ENCODE data around the gene ANG. TPM values are rescaled to one million over a fixed set of nuclear protein-coding genes. Genes with fewer than 3 reads are reported as not detected.

Gene ANG
- total RNA-seq, 3 donors from 2014 or later, result 25.0 to 50.1 (median 41.0) TPM

DNA sequence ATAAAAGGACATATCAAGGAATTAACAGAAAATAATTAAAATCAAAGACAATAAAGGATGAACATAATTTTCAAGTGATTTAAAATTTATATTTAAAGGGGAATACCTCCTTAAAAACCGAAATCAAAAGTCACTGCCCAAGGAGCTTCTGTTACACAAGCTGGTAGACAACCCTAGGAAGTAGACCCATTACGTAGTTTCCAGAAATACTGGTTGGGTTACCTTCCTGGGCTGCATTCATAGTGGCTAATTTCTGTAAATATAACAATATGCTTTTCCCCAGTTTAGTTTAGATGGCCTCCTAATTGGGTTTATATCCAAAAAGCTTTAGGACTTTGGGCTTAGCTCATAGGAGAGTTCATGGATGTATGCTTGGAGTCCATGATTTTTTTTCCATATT, 55.0 kb downstream of the ANG start:
- Histone ChIP-seq H3K4me3 (no peak overlapping the region), H3K36me3 (ENCODE audit: low read depth) (no peaks in the 10 kb centered on the region), H3K9me3 (no peaks in the 10 kb centered on the region), H3K4me1 (ENCODE audit: low read depth) (no peaks in the 10 kb centered on the region)
- DNase-seq, result no peak
- ATAC-seq, result no peak
- TF ChIP-seq, protein P1, sequence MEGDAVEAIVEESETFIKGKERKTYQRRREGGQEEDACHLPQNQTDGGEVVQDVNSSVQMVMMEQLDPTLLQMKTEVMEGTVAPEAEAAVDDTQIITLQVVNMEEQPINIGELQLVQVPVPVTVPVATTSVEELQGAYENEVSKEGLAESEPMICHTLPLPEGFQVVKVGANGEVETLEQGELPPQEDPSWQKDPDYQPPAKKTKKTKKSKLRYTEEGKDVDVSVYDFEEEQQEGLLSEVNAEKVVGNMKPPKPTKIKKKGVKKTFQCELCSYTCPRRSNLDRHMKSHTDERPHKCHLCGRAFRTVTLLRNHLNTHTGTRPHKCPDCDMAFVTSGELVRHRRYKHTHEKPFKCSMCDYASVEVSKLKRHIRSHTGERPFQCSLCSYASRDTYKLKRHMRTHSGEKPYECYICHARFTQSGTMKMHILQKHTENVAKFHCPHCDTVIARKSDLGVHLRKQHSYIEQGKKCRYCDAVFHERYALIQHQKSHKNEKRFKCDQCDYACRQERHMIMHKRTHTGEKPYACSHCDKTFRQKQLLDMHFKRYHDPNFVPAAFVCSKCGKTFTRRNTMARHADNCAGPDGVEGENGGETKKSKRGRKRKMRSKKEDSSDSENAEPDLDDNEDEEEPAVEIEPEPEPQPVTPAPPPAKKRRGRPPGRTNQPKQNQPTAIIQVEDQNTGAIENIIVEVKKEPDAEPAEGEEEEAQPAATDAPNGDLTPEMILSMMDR (IDR thresholded peaks at IDR 0.05), result no peak
- intact Hi-C loops (cut with DNase I, micrococcal nuclease), result no loop called here

Other genes with a start within 250 kb of the ANG start
- gene OSGEP, start 234.0 kb upstream of the ANG start, total RNA-seq, result 10 to 100 TPM; 32.7 to 52.0 (median 35.9) TPM
- 100 to 1,000 TPM in 1 of 3 donors, 10 to 100 TPM in 2; 83.9 to 115 (median 93.8) TPM for gene APEX1, start 233.5 kb upstream of the ANG start, total RNA-seq
- gene PIP4P1, start 227.3 kb upstream of the ANG start, total RNA-seq, result 10 to 100 TPM; 40.6 to 48.4 (median 45.5) TPM
- gene PNP, start 219.4 kb upstream of the ANG start, total RNA-seq, result 10 to 100 TPM; 38.8 to 74.8 (median 72.8) TPM
- 1 to 10 TPM in 1 of 3 donors, under 1 TPM in 2; 0.60 to 1.0 (median 0.93) TPM for gene RNASE10, start 183.2 kb upstream of the ANG start, total RNA-seq
- gene RNASE9, start 127.7 kb upstream of the ANG start, total RNA-seq, result not detected
- gene RNASE11, start 100.8 kb upstream of the ANG start, total RNA-seq, result not detected
- not detected for gene RNASE12, start 97.4 kb upstream of the ANG start, total RNA-seq
- not detected for gene OR6S1, start 47.1 kb upstream of the ANG start, total RNA-seq
- 10 to 100 TPM; 35.9 to 37.4 (median 36.4) TPM for gene RNASE4, start 4.2 kb upstream of the ANG start, total RNA-seq
- not detected for gene EDDM3A, start 57.1 kb downstream of the ANG start, total RNA-seq
- gene EDDM3B, start 79.6 kb downstream of the ANG start, total RNA-seq, result not detected
- 10 to 100 TPM in 1 of 3 donors, 1 to 10 TPM in 2; 3.3 to 13.7 (median 9.1) TPM for gene RNASE6, start 92.5 kb downstream of the ANG start, total RNA-seq
- gene RNASE1, start 114.1 kb downstream of the ANG start, total RNA-seq, result 100 to 1,000 TPM; 105 to 275 (median 203) TPM
- gene RNASE3, start 202.6 kb downstream of the ANG start, total RNA-seq, result not detected